Renal cortex interstitium (tissue), 11 donors: Measurements from ENCODE around the gene ARFRP1. TPM values are rescaled to one million over a fixed set of nuclear protein-coding genes. Genes with fewer than 3 reads are reported as not detected.

Experiments
- DNase-seq, 11 donors: peaks; one replicate each; pipeline ENCODE4 v3.0.0-alpha.2; 2013; ENCODE audit warnings: low read depth in 9 of 11, low spot score in 4 of 11; ENCODE audit errors: extremely low read depth in 1 of 11
- polyA plus RNA-seq, 3 donors: library from polyadenylated mRNA; unstranded; fragments of 120-200 nt; gene quantifications; one replicate each; pipeline ENCODE4 v1.2.1, GENCODE V29; 2013; ENCODE audit not compliant: insufficient read length in 3 of 3

ARFRP1 gene
- polyA plus RNA-seq, 3 donors: 28.3 to 37.0 (median 36.2) TPM

GRCh38 chr20:63708301-63709148, 749 bp upstream of the ARFRP1 start:
- DNase-seq: no peak

GRCh38 chr20:63706852-63707557, 771 bp downstream of the ARFRP1 start:
- DNase-seq: no peak

- no peak for DNase-seq
These were observed 1.6 kb downstream of the ARFRP1 start for GRCh38 chr20:63706027-63706695.

- DNase-seq: no peak
These were observed 2.3 kb downstream of the ARFRP1 start for GRCh38 chr20:63705232-63706026.

GRCh38 chr20:63704749-63705117, 3.0 kb downstream of the ARFRP1 start:
- no peak for DNase-seq

- no peak for DNase-seq
These were observed 3.6 kb downstream of the ARFRP1 start for GRCh38 chr20:63703976-63704748.

- no peak for DNase-seq
These were observed 4.3 kb downstream of the ARFRP1 start for GRCh38 chr20:63703471-63703975.

- no peak for DNase-seq
These were observed 4.9 kb downstream of the ARFRP1 start for GRCh38 chr20:63702751-63703470.

GRCh38 chr20:63702036-63702665, 5.6 kb downstream of the ARFRP1 start:
- DNase-seq: no peak

GRCh38 chr20:63701329-63702035, 6.3 kb downstream of the ARFRP1 start:
- DNase-seq: no peak

- no peak for DNase-seq
These were observed 6.8 kb downstream of the ARFRP1 start for GRCh38 chr20:63701051-63701328.

GRCh38 chr20:63700199-63701050, 7.4 kb downstream of the ARFRP1 start:
- no peak for DNase-seq

GRCh38 chr20:63699466-63700198, 8.1 kb downstream of the ARFRP1 start:
- no peak for DNase-seq

- DNase-seq: no peak
These were observed 8.9 kb downstream of the ARFRP1 start for GRCh38 chr20:63698739-63699465.
